Spleen (tissue), 11 donors: ENCODE results near the gene TBCA. TPM values are rescaled to one million over a fixed set of nuclear protein-coding genes. Genes with fewer than 3 reads are reported as not detected.

Source experiments
- DNase-seq: peaks from one replicate; pipeline ENCODE4 v3.0.0-alpha.2; 2020
- H3K27ac ChIP-seq, 8 donors: fragments of 200-600 bp; sonication (generic) in 7 of 8; 1 replicate in 4 of 8; 2 replicates in 4 of 8; pipeline versions ENCODE4 v1.5.0 to v1.8.0; 2016 to 2021; ENCODE audit warnings: inconsistent platforms in 4 of 8, mild to moderate bottlenecking in 4 of 8, moderate library complexity in 1 of 8
- H3K27me3 ChIP-seq, 7 donors: fragments of 200-600 bp; sonication (generic) in 6 of 7; replicated peaks in 1 of 7; 1 replicate in 4 of 7; 2 replicates in 3 of 7; pipeline versions ENCODE4 v1.5.0 to v1.8.0; 2016 to 2021; ENCODE audit warnings: inconsistent platforms in 3 of 7, mild to moderate bottlenecking in 1 of 7
- H3K36me3 ChIP-seq, 6 donors: fragments of 200-600 bp; sonication (generic) in 5 of 6; 1 replicate in 4 of 6; 2 replicates in 2 of 6; pipeline versions ENCODE4 v1.5.0 to v1.8.0; 2016 to 2021; ENCODE audit warnings: inconsistent platforms in 2 of 6
- H3K4me1 ChIP-seq, 6 donors: fragments of 200-600 bp; sonication (generic) in 5 of 6; 1 replicate in 3 of 6; 2 replicates in 3 of 6; pipeline versions ENCODE4 v1.5.0 to v1.8.0; 2016 to 2021; ENCODE audit warnings: inconsistent platforms in 3 of 6
- H3K4me3 ChIP-seq, 8 donors: fragments of 200-600 bp; sonication (generic) in 7 of 8; 1 replicate in 4 of 8; 2 replicates in 4 of 8; pipeline versions ENCODE4 v1.5.0 to v1.8.0; 2016 to 2021; ENCODE audit warnings: inconsistent platforms in 4 of 8, mild to moderate bottlenecking in 4 of 8, moderate library complexity in 2 of 8
- H3K9me3 ChIP-seq, 8 donors: fragments of 200-600 bp; sonication (generic) in 7 of 8; 1 replicate in 4 of 8; 2 replicates in 4 of 8; pipeline versions ENCODE4 v1.5.0 to v1.8.0; 2016 to 2021; ENCODE audit warnings: inconsistent platforms in 4 of 8
- CTCF ChIP-seq, 11 experiments: fragments of 200-600 bp in 7 of 11; fragments of 450-650 bp in 4 of 11; sonication (generic) in 4 of 11; IDR thresholded peaks in 8 of 11; conservative IDR thresholded peaks in 3 of 11; 1 replicate in 7 of 11; 2 replicates in 4 of 11; pipeline versions ENCODE4 v1.4.0 to v1.8.0; 2016 to 2021; ENCODE audit warnings: antibody characterized with exemption in 11 of 11, inconsistent platforms in 4 of 11, mild to moderate bottlenecking in 1 of 11
- POLR2A ChIP-seq, 3 donors: fragments of 450-650 bp; IDR thresholded peaks; one replicate each; pipeline ENCODE4 v1.5.1; 2017; ENCODE audit warnings: antibody characterized with exemption in 3 of 3, mild to moderate bottlenecking in 1 of 3
- POLR2AphosphoS5 ChIP-seq, 3 donors: sonication (generic); formaldehyde crosslinking; IDR thresholded peaks; one replicate each; pipeline ENCODE4 v1.5.1; 2017; ENCODE audit warnings: antibody characterized with exemption in 3 of 3
- WGBS, 5 donors: extraction: QIAGEN DNeasy Blood & Tissue Kit in 3 of 5; methylation state at CpG; one replicate each; pipeline versions ENCODE4 v1.1.5 to v1.1.7; 2013 to 2018; 5-methylcytosine and 5-hydroxymethylcytosine counted together
- intact Hi-C: fragments of 100-400 bp; cut with DNase I; formaldehyde crosslinking; loops from one replicate; pipeline ENCODE4 v1.15.0; 2023; ENCODE audit warnings: low total_unique reads
- polyA plus RNA-seq, 3 donors: library from polyadenylated mRNA; stranded (reverse); fragments of 200-250 nt; gene quantifications; one replicate each; pipeline ENCODE4 v1.2.1, GENCODE V29; 2013
- total RNA-seq, 7 donors: library from RNA; depleted of rRNA in 3 of 7; stranded (reverse); fragments of >200 nt in 3 of 7; fragmentation: NEBNext Ultra II Directional in 4 of 7; extraction: Animal tissue kit (Norgen Biotek cat#: 25700) in 4 of 7; gene quantifications; one replicate each; pipeline versions ENCODE4 v1.1.0 to v1.2.1, GENCODE V29; 2016 to 2021
- donor health status: healthy with polysubstance abuse.
- donor health status: DM: no; HTN: no; CAD: no; lungs with moderate emphysema.
- donor health status: DM: no; HTN: no; CAD: no.
- donor health status: Bipolar disorder and iron deficiency.
- donor health status: healthy.
- donor health status: DM: no; HTN: no; CAD: no.
- donor health status: DM: yes; HTN: yes; CAD: no.

TBCA gene
- total and polyA plus RNA-seq, 10 donors: 92.2 to 267 (median 108) TPM

GRCh38 chr5:77663090-77663863 is 112.9 kb downstream of the TBCA start:
- H3K36me3 ChIP-seq: no peaks in the 10 kb centered on the region
- intact Hi-C loops: no loop called here
- peaks cover 0 to 35% (median 0%) of the 10 kb centered on the region in 7 donors for H3K27me3 ChIP-seq
- WGBS, 5 donors: 67 to 84% (median 73%) methylated on average over 7 of the region's 7 CpGs
- H3K4me3 ChIP-seq: no peak overlapping the region
- TF ChIP-seq CTCF (IDR thresholded peaks at IDR 0.05 in 8 of 11, conservative IDR thresholded peaks at IDR 0.05 in 3 of 11) (no peak), POLR2A (IDR thresholded peaks at IDR 0.05) (no peak), POLR2AphosphoS5 (IDR thresholded peaks at IDR 0.05) (no peak)
- H3K27ac ChIP-seq: no peak overlapping the region
- no peak for DNase-seq
- H3K9me3 ChIP-seq: no peaks in the 10 kb centered on the region
- no peaks in the 10 kb centered on the region for H3K4me1 ChIP-seq

- TF ChIP-seq POLR2AphosphoS5 (IDR thresholded peaks at IDR 0.05) (no peak), POLR2A (IDR thresholded peaks at IDR 0.05) (no peak), CTCF (IDR thresholded peaks at IDR 0.05 in 8 of 11, conservative IDR thresholded peaks at IDR 0.05 in 3 of 11) (no peak)
- Histone ChIP-seq H3K4me3 (no peak overlapping the region), H3K27me3 (peaks cover 0 to 28% (median 0%) of the 10 kb centered on the region in 7 donors), H3K9me3 (no peaks in the 10 kb centered on the region), H3K36me3 (no peaks in the 10 kb centered on the region), H3K4me1 (no peaks in the 10 kb centered on the region), H3K27ac (no peak overlapping the region)
- intact Hi-C loops: no loop called here
- DNase-seq: no peak
These were observed 113.5 kb downstream of the TBCA start for GRCh38 chr5:77662635-77663034.

- H3K4me1 ChIP-seq: no peaks in the 10 kb centered on the region
- H3K27ac ChIP-seq: no peak overlapping the region
- H3K36me3 ChIP-seq: no peaks in the 10 kb centered on the region
- DNase-seq: no peak
- no peak for TF ChIP-seq POLR2A (IDR thresholded peaks at IDR 0.05)
- no peak for TF ChIP-seq POLR2AphosphoS5 (IDR thresholded peaks at IDR 0.05)
- no peak for TF ChIP-seq CTCF (IDR thresholded peaks at IDR 0.05 in 8 of 11, conservative IDR thresholded peaks at IDR 0.05 in 3 of 11)
- peaks cover 0 to 14% (median 0%) of the 10 kb centered on the region in 7 donors for H3K27me3 ChIP-seq
- intact Hi-C loops: no loop called here
- peaks cover 0 to 9% (median 0%) of the 10 kb centered on the region in 8 donors for H3K9me3 ChIP-seq
- H3K4me3 ChIP-seq: no peak overlapping the region
These were observed 117.5 kb downstream of the TBCA start for GRCh38 chr5:77658662-77659061.

GRCh38 chr5:77651343-77651742 is 124.8 kb downstream of the TBCA start:
- TF ChIP-seq POLR2AphosphoS5 (IDR thresholded peaks at IDR 0.05): no peak
- no peak for TF ChIP-seq CTCF (IDR thresholded peaks at IDR 0.05 in 8 of 11, conservative IDR thresholded peaks at IDR 0.05 in 3 of 11)
- no peak overlapping the region for H3K27ac ChIP-seq
- peaks cover 0 to 9% (median 0%) of the 10 kb centered on the region in 8 donors for H3K9me3 ChIP-seq
- 54 to 58% (median 57%) methylated on average over 2 of the region's 2 CpGs for WGBS, 5 donors
- no peaks in the 10 kb centered on the region for H3K36me3 ChIP-seq
- no peak overlapping the region for H3K4me3 ChIP-seq
- peaks cover 0 to 45% (median 6%) of the 10 kb centered on the region in 7 donors for H3K27me3 ChIP-seq
- DNase-seq: no peak
- no peaks in the 10 kb centered on the region for H3K4me1 ChIP-seq
- intact Hi-C loops: no loop called here
